Panc1 (cell line): ENCODE data around the gene FNIP2.
"Not testable (repeated sequence)": the region's sequence is repeated elsewhere in the genome, so short reads cannot be mapped to it uniquely, and the experiment has no call there.

ENCODE experiments used
- SIN3A ChIP-seq: IDR thresholded peaks from 2 replicates; pipeline ENCODE4 v1.6.1; 2012; ENCODE audit warnings: low read depth, mild to moderate bottlenecking, low read length, moderate library complexity, borderline replicate concordance; ENCODE audit not compliant: insufficient read depth
- TCF7L2 ChIP-seq: IDR thresholded peaks from 2 replicates; pipeline ENCODE4 v1.6.1; 2011; ENCODE audit warnings: mild to moderate bottlenecking, low read depth, low read length, inconsistent platforms
- TF ChIP-seq, protein P1 (sequence below): fragments of 450-650 bp; IDR thresholded peaks from 2 replicates; pipeline ENCODE4 v1.5.1; 2017; ENCODE audit warnings: mild to moderate bottlenecking

GRCh38 chr4:158746537-158746936, 22.3 kb upstream of the FNIP2 start:
- TF ChIP-seq, protein P1, sequence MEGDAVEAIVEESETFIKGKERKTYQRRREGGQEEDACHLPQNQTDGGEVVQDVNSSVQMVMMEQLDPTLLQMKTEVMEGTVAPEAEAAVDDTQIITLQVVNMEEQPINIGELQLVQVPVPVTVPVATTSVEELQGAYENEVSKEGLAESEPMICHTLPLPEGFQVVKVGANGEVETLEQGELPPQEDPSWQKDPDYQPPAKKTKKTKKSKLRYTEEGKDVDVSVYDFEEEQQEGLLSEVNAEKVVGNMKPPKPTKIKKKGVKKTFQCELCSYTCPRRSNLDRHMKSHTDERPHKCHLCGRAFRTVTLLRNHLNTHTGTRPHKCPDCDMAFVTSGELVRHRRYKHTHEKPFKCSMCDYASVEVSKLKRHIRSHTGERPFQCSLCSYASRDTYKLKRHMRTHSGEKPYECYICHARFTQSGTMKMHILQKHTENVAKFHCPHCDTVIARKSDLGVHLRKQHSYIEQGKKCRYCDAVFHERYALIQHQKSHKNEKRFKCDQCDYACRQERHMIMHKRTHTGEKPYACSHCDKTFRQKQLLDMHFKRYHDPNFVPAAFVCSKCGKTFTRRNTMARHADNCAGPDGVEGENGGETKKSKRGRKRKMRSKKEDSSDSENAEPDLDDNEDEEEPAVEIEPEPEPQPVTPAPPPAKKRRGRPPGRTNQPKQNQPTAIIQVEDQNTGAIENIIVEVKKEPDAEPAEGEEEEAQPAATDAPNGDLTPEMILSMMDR, result not testable (repeated sequence)
- TF ChIP-seq SIN3A, TCF7L2: not testable (repeated sequence)
